Anterior cingulate cortex (tissue), 58 donors: Measurements from ENCODE around the gene BMERB1.

Experiments used
- DNase-seq, 58 donors: peaks; one replicate each; lab custom pipeline; 2025; lab: John Stamatoyannopoulos, UW

BMERB1 gene

DNA sequence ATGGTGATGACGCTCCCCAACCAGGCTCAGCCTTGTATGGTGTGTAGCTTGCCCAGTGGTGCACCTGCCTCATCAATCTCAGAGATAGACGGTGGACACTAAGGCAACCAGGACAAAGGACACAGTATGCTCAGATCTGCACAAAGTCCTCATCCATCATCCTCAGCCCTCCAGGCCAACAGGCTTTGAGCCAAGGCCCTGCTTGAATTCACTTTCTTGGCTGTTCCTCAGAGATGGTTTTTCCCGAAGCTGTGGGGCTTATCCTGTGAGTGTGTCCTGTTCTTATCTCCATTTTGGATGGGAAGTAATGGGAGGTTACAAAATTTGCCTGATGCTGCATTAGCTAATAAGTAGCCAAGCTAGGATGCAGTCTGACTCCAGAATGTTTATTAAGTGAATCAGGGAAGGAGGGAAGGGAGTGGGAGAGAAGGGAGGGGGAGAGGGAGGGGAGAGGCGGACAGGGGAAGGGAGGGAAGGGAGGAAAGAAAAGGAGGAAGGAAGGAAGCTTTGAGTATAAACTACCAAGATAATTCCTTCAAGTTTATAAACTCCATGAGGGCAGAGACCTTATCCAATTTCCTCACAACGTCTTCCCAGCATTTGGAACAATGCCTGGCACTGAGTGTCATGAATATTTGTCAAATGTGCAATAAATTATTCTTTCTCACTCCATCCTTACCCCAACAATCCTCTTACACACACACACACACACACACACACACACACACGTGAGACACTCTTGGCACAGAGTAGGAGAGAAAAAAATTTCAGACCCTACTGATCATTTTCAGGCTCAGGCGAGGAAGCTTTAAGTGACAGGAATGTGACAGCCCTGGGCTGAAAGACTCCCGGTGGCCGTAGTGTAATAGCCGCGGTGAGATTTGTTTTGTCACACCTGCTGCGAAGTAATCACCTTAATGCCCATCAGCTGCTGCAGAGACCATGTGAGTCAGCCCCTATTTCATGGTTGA is 84.3 kb downstream of the BMERB1 start:
- peak in 9 of 58 donors; percentile 4 to 24 (median 11) for DNase-seq

- DNase-seq, result no peak
Observed at GRCh38 chr16:15519790-15520189, 85.4 kb downstream of the BMERB1 start.

GRCh38 chr16:15521390-15521757 is 87.0 kb downstream of the BMERB1 start:
- no peak for DNase-seq

GRCh38 chr16:15521758-15522509 is 87.5 kb downstream of the BMERB1 start:
- peak in 4 of 58 donors; percentile 13 to 40 (median 26) for DNase-seq

- peak in 41 of 58 donors; percentile 6 to 71 (median 27) for DNase-seq
Observed at GRCh38 chr16:15523092-15523541, 88.7 kb downstream of the BMERB1 start.

DNA sequence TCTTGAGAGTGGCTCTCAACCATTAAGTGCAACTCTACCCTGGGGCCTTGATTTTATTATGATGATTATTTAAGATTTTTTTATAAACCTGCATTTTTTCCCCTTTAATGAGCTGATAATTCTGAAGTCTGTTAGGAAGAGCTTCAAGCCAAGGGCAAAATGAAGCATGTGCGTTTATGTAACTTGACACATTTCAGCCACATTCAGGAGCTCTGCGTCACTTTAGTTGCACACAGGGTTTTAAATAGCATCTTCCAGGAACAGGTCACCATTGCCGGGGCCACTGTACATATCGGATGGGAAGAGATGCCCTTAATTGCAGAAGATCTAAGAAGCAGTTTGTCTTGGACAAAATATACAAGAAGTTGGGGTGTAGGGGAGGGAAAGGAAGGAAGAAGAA is 89.6 kb downstream of the BMERB1 start:
- no peak for DNase-seq

DNA sequence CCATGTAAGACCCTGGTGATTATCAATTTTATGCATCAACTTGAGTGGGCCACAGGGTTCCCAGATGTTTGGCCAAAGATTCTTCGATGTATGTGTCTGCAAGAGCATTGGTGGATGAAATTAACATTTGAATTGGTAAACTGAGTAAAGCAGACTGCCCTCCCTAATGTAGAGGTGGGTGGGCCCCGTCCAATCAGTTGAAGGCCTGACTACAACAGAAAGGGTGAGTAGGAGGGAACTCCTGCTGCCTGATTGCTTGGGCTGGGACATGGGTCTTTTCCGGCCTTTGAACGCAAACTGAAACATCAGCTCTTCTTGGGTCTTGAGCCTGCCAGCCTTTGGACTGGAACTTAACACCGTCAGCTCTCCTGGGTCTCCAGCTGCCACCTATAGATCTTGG is 90.6 kb downstream of the BMERB1 start:
- DNase-seq, result no peak

DNA sequence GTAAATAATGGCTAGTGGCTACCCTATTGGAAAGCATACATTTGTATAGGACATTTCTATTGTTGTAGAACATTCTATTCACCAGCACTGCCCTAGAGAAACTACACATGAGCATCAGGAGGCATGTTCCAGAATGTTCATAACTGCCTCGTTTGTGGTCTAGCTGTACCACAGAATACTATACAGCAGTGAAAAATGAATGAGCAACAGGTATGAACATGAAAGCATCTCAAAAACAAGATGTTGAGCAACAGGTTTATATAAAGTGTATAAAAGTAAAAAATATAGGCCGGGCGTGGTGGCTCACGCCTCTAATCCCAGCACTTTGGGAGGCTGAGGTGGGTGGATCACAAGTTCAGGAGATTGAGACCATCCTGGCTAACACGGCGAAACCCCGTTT is 91.7 kb downstream of the BMERB1 start:
- no peak for DNase-seq

GRCh38 chr16:15526731-15527130 is 92.3 kb downstream of the BMERB1 start:
- DNase-seq, result no peak

GRCh38 chr16:15529673-15530072 is 95.3 kb downstream of the BMERB1 start:
- DNase-seq, result peak in 10 of 58 donors; percentile 4 to 42 (median 18)

GRCh38 chr16:15530085-15530484 is 95.7 kb downstream of the BMERB1 start:
- DNase-seq, result no peak

DNA sequence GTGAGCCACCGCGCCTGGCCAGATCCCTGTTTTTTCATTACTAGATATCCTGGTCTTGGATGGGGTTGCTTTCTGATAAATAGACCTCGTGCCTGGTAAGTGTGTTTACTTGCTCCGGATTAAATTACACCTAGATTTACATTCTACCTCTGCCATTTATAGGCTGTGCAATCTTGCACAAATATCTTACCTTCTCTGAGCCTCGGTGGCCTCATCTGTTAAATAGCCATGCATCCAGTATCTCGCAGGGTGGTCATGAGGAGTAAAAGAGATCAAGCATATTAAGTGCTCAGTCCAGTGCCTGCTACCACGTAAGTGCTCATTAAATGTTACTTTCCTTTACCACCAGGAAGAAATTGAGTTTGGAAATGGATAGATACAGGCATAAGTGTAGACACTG is 98.4 kb downstream of the BMERB1 start:
- DNase-seq, result no peak

GRCh38 chr16:15533386-15533785 is 99.0 kb downstream of the BMERB1 start:
- DNase-seq, result no peak

- no peak for DNase-seq
Observed at GRCh38 chr16:15535772-15536171, 101.4 kb downstream of the BMERB1 start.

DNA sequence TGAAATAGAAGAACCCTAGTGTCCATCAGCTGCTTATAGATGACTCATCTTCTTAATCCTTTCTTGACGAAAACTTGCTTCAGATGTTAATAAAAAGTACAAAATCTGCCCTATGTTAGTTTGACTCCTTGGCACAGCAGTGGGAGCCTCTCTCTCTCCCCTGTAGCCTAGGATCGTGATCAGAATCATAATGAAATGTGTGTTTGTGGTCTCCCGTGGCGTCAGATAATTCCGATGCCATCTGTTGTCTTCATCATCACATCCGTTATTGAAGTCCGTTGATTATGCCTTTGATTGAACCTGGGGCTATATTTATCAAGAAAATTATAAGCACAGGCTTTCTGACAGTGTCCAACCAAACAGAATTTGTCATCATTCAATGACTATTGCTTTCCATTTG is 102.5 kb downstream of the BMERB1 start:
- DNase-seq, result no peak

GRCh38 chr16:15538507-15538906 is 104.1 kb downstream of the BMERB1 start:
- peak in 1 of 58 donors; percentile 10 for DNase-seq

DNA sequence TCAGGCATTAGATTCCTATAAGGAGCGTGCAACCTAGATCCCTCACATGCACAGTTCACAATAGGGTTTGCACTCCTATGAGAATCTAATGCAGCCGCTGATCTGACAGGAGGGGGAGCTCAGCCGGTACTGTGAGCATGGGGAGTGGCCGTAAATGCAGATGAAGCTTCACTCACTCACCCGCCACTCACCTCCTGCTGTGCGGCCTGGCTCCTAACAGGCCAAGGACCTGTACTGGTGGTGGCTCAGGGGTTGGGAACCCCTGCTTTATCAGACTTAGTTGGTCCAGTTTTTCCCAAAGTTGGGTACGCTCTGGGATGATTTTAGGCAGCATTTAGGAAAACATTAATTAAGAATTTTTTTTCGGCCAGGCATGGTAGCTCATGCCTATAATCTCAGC is 104.8 kb downstream of the BMERB1 start:
- DNase-seq, result no peak

DNA sequence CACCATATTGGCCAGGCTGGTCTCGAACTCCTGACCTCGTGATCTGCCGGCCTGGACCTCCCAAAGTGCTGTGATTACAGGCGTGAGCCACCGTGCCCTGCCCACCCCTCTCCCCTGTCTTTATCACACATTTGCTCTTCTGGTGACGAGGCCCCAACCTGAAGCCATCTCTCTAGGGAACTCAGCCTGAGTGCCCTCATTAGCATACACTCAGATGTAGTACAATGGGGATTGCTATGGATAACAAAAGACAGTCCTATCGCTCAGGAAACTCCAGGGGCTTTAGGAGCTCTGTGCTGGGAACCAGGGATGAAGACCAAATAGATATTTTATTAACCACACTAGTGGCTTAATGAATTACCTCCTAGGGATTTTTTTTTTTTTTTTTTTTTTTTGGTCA is 107.9 kb downstream of the BMERB1 start:
- no peak for DNase-seq

- DNase-seq, result no peak
Observed at GRCh38 chr16:15542734-15543347, 108.5 kb downstream of the BMERB1 start.

GRCh38 chr16:15544405-15544804 is 110.0 kb downstream of the BMERB1 start:
- DNase-seq, result no peak

- DNase-seq, result no peak
Observed at GRCh38 chr16:15545544-15545943, 111.2 kb downstream of the BMERB1 start.
